Transverse colon (tissue), 4 donors: ENCODE results near the gene TUBG2. TPM values are rescaled to one million over a fixed set of nuclear protein-coding genes. Genes with fewer than 3 reads are reported as not detected.
A peak's percentile ranks its signal among the peaks of the same experiment; 100 is the strongest.
"Not testable (repeated sequence)": the region's sequence is repeated elsewhere in the genome, so short reads cannot be mapped to it uniquely, and the experiment has no call there.

Experiments
- DNase-seq: peaks from one replicate; pipeline ENCODE4 v3.0.0-alpha.2; 2019
- H3K27ac ChIP-seq, 4 donors: fragments of 200-600 bp; sonication (generic); 2 replicates each; pipeline ENCODE4 v1.5.1; 2016 to 2018; ENCODE audit warnings: inconsistent platforms in 4 of 4
- H3K27me3 ChIP-seq: fragments of 200-600 bp; sonication (generic); 2 replicates; pipeline ENCODE4 v1.5.1; 2017; ENCODE audit warnings: inconsistent platforms
- H3K36me3 ChIP-seq, 4 donors: fragments of 200-600 bp; sonication (generic); 2 replicates each; pipeline ENCODE4 v1.5.1; 2017 to 2019; ENCODE audit warnings: inconsistent platforms in 4 of 4
- H3K4me1 ChIP-seq, 4 donors: fragments of 200-600 bp; sonication (generic); 2 replicates each; pipeline ENCODE4 v1.5.1; 2017 to 2020; ENCODE audit warnings: inconsistent platforms in 4 of 4
- H3K4me3 ChIP-seq, 4 donors: fragments of 200-600 bp; sonication (generic); 1 replicate in 1 of 4; 2 replicates in 3 of 4; pipeline versions ENCODE4 v1.5.1 to v1.6.1; 2017 to 2019; ENCODE audit warnings: inconsistent platforms in 4 of 4
- H3K9me3 ChIP-seq, 2 donors: fragments of 200-600 bp; sonication (generic); 2 replicates each; pipeline ENCODE4 v1.5.1; 2017 to 2019; ENCODE audit warnings: inconsistent platforms in 2 of 2
- CTCF ChIP-seq, 5 experiments: fragments of 200-600 bp in 3 of 5; fragments of 450-650 bp in 2 of 5; sonication (generic) in 3 of 5; IDR thresholded peaks; 1 replicate in 2 of 5; 2 replicates in 3 of 5; pipeline ENCODE4 v1.5.1; 2016 to 2017; ENCODE audit warnings: antibody characterized with exemption in 5 of 5, inconsistent platforms in 3 of 5, mild to moderate bottlenecking in 2 of 5, moderate library complexity in 1 of 5
- EP300 ChIP-seq: sonication (generic); formaldehyde crosslinking; IDR thresholded peaks from one replicate; pipeline ENCODE4 v1.6.1; 2017; ENCODE audit warnings: antibody characterized with exemption, low read depth
- POLR2A ChIP-seq: fragments of 450-650 bp; IDR thresholded peaks from one replicate; pipeline ENCODE4 v1.6.1; 2016; ENCODE audit warnings: antibody characterized with exemption, mild to moderate bottlenecking, moderate library complexity
- POLR2AphosphoS5 ChIP-seq, 3 donors: sonication (generic); formaldehyde crosslinking; IDR thresholded peaks; one replicate each; pipeline ENCODE4 v1.6.1; 2016; ENCODE audit warnings: antibody characterized with exemption in 3 of 3
- WGBS, 2 donors: methylation state at CpG; one replicate each; pipeline ENCODE4 v1.1.5; 2018; ENCODE audit warnings: low coverage in 1 of 2; 5-methylcytosine and 5-hydroxymethylcytosine counted together
- in situ Hi-C, 4 donors: fragments of 200-750 bp; cut with MboI; loops; one replicate each; pipeline versions ENCODE4 v1.15.0 to v1.15.1; 2017; ENCODE audit warnings: low sequenced_read_pairs in 3 of 4, low pct_ligation_motif_present in 1 of 4, low pct_unique_long_range_greater_than_20kb in 1 of 4
- intact Hi-C: fragments of 100-400 bp; cut with DNase I; formaldehyde crosslinking; loops from one replicate; pipeline ENCODE4 v1.15.1; 2023; ENCODE audit warnings: low total_unique reads
- total RNA-seq, 4 donors: library from RNA; depleted of rRNA; stranded (reverse); fragments of >200 nt; gene quantifications; one replicate each; pipeline ENCODE4 v1.1.0, GENCODE V29; 2016

Gene TUBG2
- total RNA-seq, 4 donors from 2014 or later: 9.6 to 53.1 (median 26.7) TPM

GRCh38 chr17:42655528-42655927 lies 3.6 kb upstream of the TUBG2 start:
- Histone ChIP-seq H3K4me1 (peaks cover 5 to 34% (median 28%) of the 10 kb centered on the region in 4 donors), H3K27me3 (peaks cover 18% of the 10 kb centered on the region), H3K36me3 (no peaks in the 10 kb centered on the region), H3K27ac (no peak overlapping the region), H3K4me3 (no peak overlapping the region), H3K9me3 (no peaks in the 10 kb centered on the region)
- in situ Hi-C loops: no loop called here
- DNase-seq: no peak
- 55 to 63% methylated on average over 2 of the region's 2 CpGs for WGBS, 2 donors
- TF ChIP-seq CTCF (IDR thresholded peaks at IDR 0.05) (no peak), POLR2A (no peak), EP300 (no peak), POLR2AphosphoS5 (IDR thresholded peaks at IDR 0.05) (no peak)
- intact Hi-C loops: no loop called here

GRCh38 chr17:42657824-42658588 lies 1.1 kb upstream of the TUBG2 start:
- H3K9me3 ChIP-seq: no peaks in the 10 kb centered on the region
- no peak for DNase-seq
- TF ChIP-seq EP300: no peak
- no peak for TF ChIP-seq CTCF (IDR thresholded peaks at IDR 0.05)
- TF ChIP-seq POLR2AphosphoS5 (IDR thresholded peaks at IDR 0.05): no peak
- TF ChIP-seq POLR2A: no peak
- no peak overlapping the region for H3K27ac ChIP-seq
- no peak overlapping the region for H3K4me3 ChIP-seq
- in situ Hi-C loops (no loop called here), intact Hi-C loops (no loop called here)
- H3K27me3 ChIP-seq: peaks cover 17% of the 10 kb centered on the region
- WGBS, 2 donors: 82% methylated on average over 8 to 9 of the region's 9 CpGs
- H3K36me3 ChIP-seq: no peaks in the 10 kb centered on the region
- H3K4me1 ChIP-seq: peaks cover 5 to 41% (median 32%) of the 10 kb centered on the region in 4 donors

GRCh38 chr17:42659932-42660274 lies 819 bp downstream of the TUBG2 start:
- H3K27ac ChIP-seq: peak overlapping the region; percentile 70 to 88 (median 82)
- WGBS, 2 donors: 100% methylated on average over 1 of the region's 14 CpGs; no CpG with 5 or more reads in 1 of the 2 donors

GRCh38 chr17:42660692-42661345 lies 1.7 kb downstream of the TUBG2 start:
- H3K27ac ChIP-seq: peak overlapping the region; percentile 2 to 39 (median 22)
- TF ChIP-seq EP300: no peak
- TF ChIP-seq POLR2A: no peak
- no peak for TF ChIP-seq POLR2AphosphoS5 (IDR thresholded peaks at IDR 0.05)
- TF ChIP-seq CTCF (IDR thresholded peaks at IDR 0.05): no peak
- DNase-seq: peak; percentile 60
- no peaks in the 10 kb centered on the region for H3K9me3 ChIP-seq
- 32 to 46% methylated on average over 7 of the region's 7 CpGs for WGBS, 2 donors
- H3K4me3 ChIP-seq: no peak overlapping the region
- H3K4me1 ChIP-seq: peaks cover 0 to 26% (median 17%) of the 10 kb centered on the region in 4 donors
- intact Hi-C loops (no loop called here), in situ Hi-C loops (no loop called here)
- no peaks in the 10 kb centered on the region for H3K36me3 ChIP-seq
- H3K27me3 ChIP-seq: no peaks in the 10 kb centered on the region

More at GRCh38 chr17:42659932-42660274, 819 bp downstream of the TUBG2 start:
- H3K27me3 ChIP-seq, H3K9me3 ChIP-seq, DNase-seq, H3K36me3 ChIP-seq, intact Hi-C loops, in situ Hi-C loops: not testable (repeated sequence)
- Histone ChIP-seq H3K4me1 (peaks cover 0 to 26% (median 17%) of the 10 kb centered on the region in 4 donors), H3K4me3 (peak overlapping the region in 3 of 4 donors; percentile 45 to 57 (median 53))
